Activated effector memory CD4-positive, alpha-beta T cell treated with Interleukin-2 at 50 U/mL for 16 hours (primary cell): ENCODE results near the gene INF2.
"Not testable (repeated sequence)": the region's sequence is repeated elsewhere in the genome, so short reads cannot be mapped to it uniquely, and the experiment has no call there.

ENCODE experiments used
- DNase-seq: peaks from one replicate; pipeline ENCODE4 v3.0.0-alpha.2; 2020

The INF2 gene

GRCh38 chr14:104739546-104740516, 50.4 kb downstream of the INF2 start:
- DNase-seq, result no peak

GRCh38 chr14:104741108-104741802, 51.8 kb downstream of the INF2 start:
- no peak for DNase-seq

GRCh38 chr14:104741803-104742251, 52.4 kb downstream of the INF2 start:
- DNase-seq, result no peak

- DNase-seq, result no peak
These were observed 53.4 kb downstream of the INF2 start for GRCh38 chr14:104742586-104743455.

GRCh38 chr14:104743461-104744380, 54.3 kb downstream of the INF2 start:
- no peak for DNase-seq

- no peak for DNase-seq
These were observed 55.1 kb downstream of the INF2 start for GRCh38 chr14:104744484-104744883.

GRCh38 chr14:104745431-104745830, 56.0 kb downstream of the INF2 start:
- no peak for DNase-seq

GRCh38 chr14:104746071-104746545, 56.7 kb downstream of the INF2 start:
- DNase-seq, result no peak

GRCh38 chr14:104746934-104747481, 57.6 kb downstream of the INF2 start:
- no peak for DNase-seq

GRCh38 chr14:104747876-104748275, 58.5 kb downstream of the INF2 start:
- no peak for DNase-seq

GRCh38 chr14:104749111-104749649, 59.8 kb downstream of the INF2 start:
- DNase-seq, result no peak

GRCh38 chr14:104750056-104750752, 60.8 kb downstream of the INF2 start:
- DNase-seq, result no peak

GRCh38 chr14:104750753-104751057, 61.3 kb downstream of the INF2 start:
- not testable (repeated sequence) for DNase-seq

GRCh38 chr14:104751539-104752422, 62.4 kb downstream of the INF2 start:
- DNase-seq, result no peak

- DNase-seq, result no peak
These were observed 63.0 kb downstream of the INF2 start for GRCh38 chr14:104752423-104752734.

GRCh38 chr14:104752735-104753527, 63.5 kb downstream of the INF2 start, which contains the start of gene SIVA1:
TSS of gene SIVA1 (plus strand) at chr14:104753147. CDS start at chr14:104753202, 55 bp downstream.
- peak; percentile 99 for DNase-seq

GRCh38 chr14:104753528-104754212, 64.3 kb downstream of the INF2 start:
- no peak for DNase-seq
